PC-3 (cell line): Measurements from ENCODE around the gene DGCR2. TPM values are rescaled to one million over a fixed set of nuclear protein-coding genes. Genes with fewer than 3 reads are reported as not detected.

Source experiments
- ATAC-seq: fragments of 200-7000 bp; cut with Tn5 transposase; 2 replicates; pipeline ENCODE4 v1.9.1; 2020; ENCODE audit warnings: mild to moderate bottlenecking, moderate library complexity
- BruUV-seq: library from RNA; stranded (reverse); fragments of 400-500 nt; replicated peaks from 2 replicates; lab custom pipeline; 2021; lab: Mats Ljungman, UMichigan
- CTCF ChIA-PET: fragments of 300-600 bp; sonication (Branson Sonifier 250); formaldehyde crosslinking; loops from one replicate; lab custom pipeline; 2022; ENCODE audit warnings: antibody characterized with exemption; lab: Charles Lee
- POLR2A ChIA-PET: fragments of 300-600 bp; sonication (Branson Sonifier 250); formaldehyde crosslinking; loops from one replicate; lab custom pipeline; 2022; ENCODE audit warnings: antibody characterized with exemption; ENCODE audit not compliant: unreplicated experiment; lab: Charles Lee
- DNase-seq: peaks from one replicate; pipeline ENCODE4 v3.0.0-alpha.2; 2015
- H2AFZ ChIP-seq: fragments of 300-600 bp; sonication (generic); 2 replicates; pipeline ENCODE4 v1.6.0; 2016; ENCODE audit warnings: antibody characterized with exemption, low read length
- H3F3A ChIP-seq: fragments of 300-600 bp; sonication (generic); one replicate; pipeline ENCODE4 v1.6.0; 2017; ENCODE audit warnings: antibody characterized with exemption, low read length, control low read depth, mild to moderate bottlenecking; ENCODE audit not compliant: unreplicated experiment
- H3K27ac ChIP-seq: fragments of 300-600 bp; sonication (generic); 2 replicates; pipeline ENCODE4 v1.5.1; 2016; ENCODE audit warnings: mild to moderate bottlenecking, low read length
- H3K27me3 ChIP-seq: fragments of 300-600 bp; sonication (generic); 2 replicates; pipeline ENCODE4 v1.6.1; 2016; ENCODE audit warnings: low read length, mixed read lengths
- H3K36me3 ChIP-seq: fragments of 300-600 bp; sonication (generic); 2 replicates; pipeline ENCODE4 v1.6.1; 2016; ENCODE audit warnings: low read depth, mixed run types, low read length, mixed read lengths
- H3K4me1 ChIP-seq: fragments of 300-600 bp; sonication (generic); 2 replicates; pipeline ENCODE4 v1.5.1; 2016; ENCODE audit warnings: low read length; ENCODE audit not compliant: insufficient read depth
- H3K4me2 ChIP-seq: fragments of 300-600 bp; sonication (generic); 2 replicates; pipeline ENCODE4 v1.6.0; 2016; ENCODE audit warnings: low read length
- H3K4me3 ChIP-seq: fragments of 300-600 bp; sonication (generic); 2 replicates; pipeline ENCODE4 v1.5.1; 2016; ENCODE audit warnings: mild to moderate bottlenecking, low read length, mixed read lengths
- H3K79me2 ChIP-seq: fragments of 300-600 bp; sonication (generic); 2 replicates; pipeline ENCODE4 v1.6.1; 2017; ENCODE audit warnings: low read length, mixed read lengths
- H3K9ac ChIP-seq: fragments of 300-600 bp; sonication (generic); 2 replicates; pipeline ENCODE4 v1.6.0; 2016; ENCODE audit warnings: mild to moderate bottlenecking, low read length
- H3K9me2 ChIP-seq: fragments of 300-600 bp; sonication (generic); replicated peaks from 2 replicates; pipeline ENCODE4 v1.6.1; 2016; ENCODE audit warnings: mixed run types, low read length, mixed read lengths
- H3K9me3 ChIP-seq: fragments of 300-600 bp; sonication (generic); 2 replicates; pipeline ENCODE4 v1.6.1; 2016; ENCODE audit warnings: low read length, mixed read lengths
- H4K20me1 ChIP-seq: fragments of 300-600 bp; sonication (generic); 2 replicates; pipeline ENCODE4 v1.6.1; 2016; ENCODE audit warnings: low read length, mixed read lengths
- EZH2 ChIP-seq: fragments of 300-600 bp; sonication (generic); IDR thresholded peaks from one replicate; pipeline ENCODE4 v1.6.1; 2017; ENCODE audit warnings: antibody characterized with exemption, mild to moderate bottlenecking, low read length; ENCODE audit not compliant: unreplicated experiment
- EZH2phosphoT487 ChIP-seq: fragments of 300-600 bp; sonication (generic); IDR thresholded peaks from 2 replicates; pipeline ENCODE4 v1.6.1; 2018; ENCODE audit warnings: mild to moderate bottlenecking, antibody characterized with exemption, low read length, borderline replicate concordance
- intact Hi-C: fragments of 100-400 bp; cut with micrococcal nuclease; formaldehyde crosslinking; loops from 2 replicates; pipeline ENCODE4 v1.9.0; 2023
- total RNA-seq: library from RNA; depleted of rRNA; stranded (reverse); fragments of >200 nt; gene quantifications from 2 replicates; pipeline ENCODE4 v1.2.3, GENCODE V29; 2014
- TF ChIP-seq, protein P1 (sequence below): fragments of 300-600 bp; sonication (generic); conservative IDR thresholded peaks from 2 replicates; pipeline ENCODE4 v1.5.1; 2017; ENCODE audit warnings: antibody characterized with exemption, low read depth, mild to moderate bottlenecking, low read length

DGCR2 gene
- total RNA-seq, 1 experiment from 2014 or later: 36.1 TPM

DNA sequence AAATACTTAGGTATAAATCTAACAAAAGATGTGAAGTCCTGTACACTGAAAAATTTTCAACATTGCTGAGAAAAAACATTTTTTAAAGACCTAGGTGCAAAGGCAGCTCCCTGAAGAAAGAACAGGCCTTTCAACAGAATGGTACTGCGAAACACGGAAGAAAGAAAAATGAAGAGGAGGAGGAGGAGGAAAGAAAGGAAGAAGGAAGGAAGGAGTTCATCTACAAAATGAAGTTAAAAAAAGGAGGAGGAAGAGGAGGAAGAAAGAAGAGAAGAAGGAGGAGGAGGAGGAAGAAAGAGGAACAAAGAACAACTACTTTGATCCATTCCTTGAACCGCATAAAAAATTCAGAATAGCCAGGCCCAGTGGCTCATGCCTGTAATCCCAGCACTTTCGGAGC, 29.5 kb downstream of the DGCR2 start:
- intact Hi-C loops: no loop called here
- H3K79me2 ChIP-seq: peaks cover 14% of the 10 kb centered on the region; the same call in 1 of the 2 replicates

DNA sequence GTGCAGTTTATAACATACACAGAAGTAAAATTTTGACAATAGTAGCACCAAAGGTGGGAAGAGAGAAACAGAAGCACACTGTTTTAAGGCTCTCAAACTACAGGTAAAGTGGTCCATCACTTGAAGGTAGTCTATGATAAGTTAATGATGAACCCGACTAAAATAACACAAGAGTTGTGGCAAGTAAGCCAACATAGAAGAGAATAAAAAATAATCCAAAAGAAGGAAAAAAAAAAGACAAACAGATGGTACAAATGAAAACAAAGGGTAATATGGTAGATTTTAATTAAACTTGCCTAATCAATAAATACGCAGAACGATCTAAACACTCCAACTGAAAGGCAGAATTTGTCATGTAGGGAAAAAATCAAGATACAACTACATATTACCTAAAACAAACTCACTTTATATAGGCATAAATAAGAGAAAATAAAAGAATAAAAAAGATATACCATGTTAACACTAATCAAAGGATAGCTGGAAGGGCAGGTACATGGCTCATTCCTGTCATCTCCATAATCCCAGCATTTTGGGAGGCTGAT, 31.6 kb downstream of the DGCR2 start:
- Histone ChIP-seq H3K4me3 (no peak overlapping the region), H3K9me3 (no peaks in the 10 kb centered on the region), H3K9ac (no peak overlapping the region), H3K27ac (no peak overlapping the region), H3K4me2 (no peak overlapping the region), H3K79me2 (0 out of 2 replicates have a peak, but pooled peaks cover 5% of the 10 kb centered on the region), H4K20me1 (no peaks in the 10 kb centered on the region; the same call in 1 of the 2 replicates), H3K27me3 (no peaks in the 10 kb centered on the region), H3F3A (no peaks in the 10 kb centered on the region), H2AFZ (no peak overlapping the region), H3K4me1 (peaks cover 7% of the 10 kb centered on the region; the same call in 1 of the 2 replicates), H3K36me3 (no peaks in the 10 kb centered on the region), H3K9me2 (no peaks in the 10 kb centered on the region)
- no TSS peak for BruUV-seq
- intact Hi-C loops: no loop called here
- TF ChIP-seq EZH2phosphoT487 (no peak), EZH2 (no peak)
- TF ChIP-seq, protein P1, sequence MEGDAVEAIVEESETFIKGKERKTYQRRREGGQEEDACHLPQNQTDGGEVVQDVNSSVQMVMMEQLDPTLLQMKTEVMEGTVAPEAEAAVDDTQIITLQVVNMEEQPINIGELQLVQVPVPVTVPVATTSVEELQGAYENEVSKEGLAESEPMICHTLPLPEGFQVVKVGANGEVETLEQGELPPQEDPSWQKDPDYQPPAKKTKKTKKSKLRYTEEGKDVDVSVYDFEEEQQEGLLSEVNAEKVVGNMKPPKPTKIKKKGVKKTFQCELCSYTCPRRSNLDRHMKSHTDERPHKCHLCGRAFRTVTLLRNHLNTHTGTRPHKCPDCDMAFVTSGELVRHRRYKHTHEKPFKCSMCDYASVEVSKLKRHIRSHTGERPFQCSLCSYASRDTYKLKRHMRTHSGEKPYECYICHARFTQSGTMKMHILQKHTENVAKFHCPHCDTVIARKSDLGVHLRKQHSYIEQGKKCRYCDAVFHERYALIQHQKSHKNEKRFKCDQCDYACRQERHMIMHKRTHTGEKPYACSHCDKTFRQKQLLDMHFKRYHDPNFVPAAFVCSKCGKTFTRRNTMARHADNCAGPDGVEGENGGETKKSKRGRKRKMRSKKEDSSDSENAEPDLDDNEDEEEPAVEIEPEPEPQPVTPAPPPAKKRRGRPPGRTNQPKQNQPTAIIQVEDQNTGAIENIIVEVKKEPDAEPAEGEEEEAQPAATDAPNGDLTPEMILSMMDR: no peak
- ATAC-seq (no peak), DNase-seq (no peak)
- ChIA-PET POLR2A (no interaction called here), CTCF (no interaction called here)

More for the DNA sequence above, 29.5 kb downstream of the DGCR2 start:
- no peak overlapping the region for H2AFZ ChIP-seq
- DNase-seq (no peak), ATAC-seq (no peak)
- H4K20me1 ChIP-seq: no peaks in the 10 kb centered on the region
- TF ChIP-seq, protein P1: no peak
- TF ChIP-seq EZH2phosphoT487: no peak
- H3K4me3 ChIP-seq: no peak overlapping the region
- H3K27me3 ChIP-seq: no peaks in the 10 kb centered on the region
- no peaks in the 10 kb centered on the region for H3K36me3 ChIP-seq
- H3F3A ChIP-seq: no peaks in the 10 kb centered on the region
- no peaks in the 10 kb centered on the region for H3K9me3 ChIP-seq
- no peaks in the 10 kb centered on the region for H3K9me2 ChIP-seq
- ChIA-PET CTCF (no interaction called here), POLR2A (no interaction called here)
- H3K4me1 ChIP-seq: no peaks in the 10 kb centered on the region
- no TSS peak for BruUV-seq
- H3K4me2 ChIP-seq: no peak overlapping the region
- no peak overlapping the region for H3K9ac ChIP-seq
- no peak overlapping the region for H3K27ac ChIP-seq

DNA sequence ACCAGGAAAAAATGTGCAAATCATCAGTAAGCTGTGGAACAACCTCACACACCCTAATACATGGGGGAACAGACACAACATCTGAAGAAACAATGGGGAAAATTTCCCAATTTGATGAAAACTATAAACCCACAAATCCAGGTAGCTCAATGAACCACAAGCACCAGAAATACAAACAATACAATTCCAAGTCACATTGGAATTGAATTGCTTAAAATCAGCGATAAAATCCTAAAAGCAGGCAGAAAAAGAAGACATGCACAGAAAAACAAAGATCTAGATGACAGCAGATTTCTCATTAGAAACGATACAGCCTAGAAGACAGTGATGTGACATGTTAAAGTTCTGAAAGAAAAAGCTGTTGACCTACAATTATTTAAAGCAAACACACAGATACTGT, 32.0 kb downstream of the DGCR2 start:
- DNase-seq (no peak), ATAC-seq (no peak)
- H3K9ac ChIP-seq: no peak overlapping the region
- BruUV-seq: no TSS peak
- no peaks in the 10 kb centered on the region for H3K9me3 ChIP-seq
- no peaks in the 10 kb centered on the region for H3K9me2 ChIP-seq
- ChIA-PET CTCF (no interaction called here), POLR2A (no interaction called here)
- no peaks in the 10 kb centered on the region; the same call in 1 of the 2 replicates for H4K20me1 ChIP-seq
- no peak overlapping the region for H3K4me3 ChIP-seq
- no peak overlapping the region for H3K27ac ChIP-seq
- no peaks in the 10 kb centered on the region for H3F3A ChIP-seq
- TF ChIP-seq, protein P1: no peak
- no peak for TF ChIP-seq EZH2phosphoT487
- TF ChIP-seq EZH2: no peak
- no peak overlapping the region for H2AFZ ChIP-seq
- H3K4me1 ChIP-seq: peaks cover 9% of the 10 kb centered on the region; the same call in 1 of the 2 replicates
- intact Hi-C loops: no loop called here
- H3K27me3 ChIP-seq: no peaks in the 10 kb centered on the region
- no peak overlapping the region for H3K4me2 ChIP-seq
- 0 out of 2 replicates have a peak, but pooled peaks cover 5% of the 10 kb centered on the region for H3K79me2 ChIP-seq
- no peaks in the 10 kb centered on the region for H3K36me3 ChIP-seq
